ENCODE data around the gene NOS1AP. TPM values are rescaled to one million over a fixed set of nuclear protein-coding genes. Genes with fewer than 3 reads are reported as not detected.

Gene NOS1AP
- total RNA-seq, 1 experiment from 2014 or later: 5.3 TPM

DNA sequence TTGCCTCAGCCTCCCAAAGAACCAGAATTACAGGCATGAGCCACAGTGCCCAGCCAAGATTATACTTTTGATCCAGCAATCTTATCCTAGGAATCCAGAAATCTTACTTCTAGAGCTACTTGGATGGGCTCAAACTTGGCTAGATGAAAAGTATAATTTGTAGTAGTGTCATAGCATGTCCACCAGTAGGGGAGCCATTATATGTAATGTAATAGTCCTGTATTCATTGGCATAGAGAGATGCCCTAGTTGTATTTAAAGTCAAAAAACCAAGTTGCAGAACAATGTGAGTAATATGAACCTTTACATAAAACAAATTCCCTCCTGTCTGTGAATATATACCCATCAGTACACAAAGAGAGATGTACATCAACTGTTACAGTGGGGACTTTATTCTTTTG lies 83.9 kb downstream of the NOS1AP start:
- TF ChIP-seq RAD21 (IDR thresholded peaks at IDR 0.05; ENCODE audit: low read depth): no peak
- TF ChIP-seq, protein P1, sequence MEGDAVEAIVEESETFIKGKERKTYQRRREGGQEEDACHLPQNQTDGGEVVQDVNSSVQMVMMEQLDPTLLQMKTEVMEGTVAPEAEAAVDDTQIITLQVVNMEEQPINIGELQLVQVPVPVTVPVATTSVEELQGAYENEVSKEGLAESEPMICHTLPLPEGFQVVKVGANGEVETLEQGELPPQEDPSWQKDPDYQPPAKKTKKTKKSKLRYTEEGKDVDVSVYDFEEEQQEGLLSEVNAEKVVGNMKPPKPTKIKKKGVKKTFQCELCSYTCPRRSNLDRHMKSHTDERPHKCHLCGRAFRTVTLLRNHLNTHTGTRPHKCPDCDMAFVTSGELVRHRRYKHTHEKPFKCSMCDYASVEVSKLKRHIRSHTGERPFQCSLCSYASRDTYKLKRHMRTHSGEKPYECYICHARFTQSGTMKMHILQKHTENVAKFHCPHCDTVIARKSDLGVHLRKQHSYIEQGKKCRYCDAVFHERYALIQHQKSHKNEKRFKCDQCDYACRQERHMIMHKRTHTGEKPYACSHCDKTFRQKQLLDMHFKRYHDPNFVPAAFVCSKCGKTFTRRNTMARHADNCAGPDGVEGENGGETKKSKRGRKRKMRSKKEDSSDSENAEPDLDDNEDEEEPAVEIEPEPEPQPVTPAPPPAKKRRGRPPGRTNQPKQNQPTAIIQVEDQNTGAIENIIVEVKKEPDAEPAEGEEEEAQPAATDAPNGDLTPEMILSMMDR (IDR thresholded peaks at IDR 0.05 in 2 of 3, conservative IDR thresholded peaks at IDR 0.05 in 1 of 3; ENCODE audit: borderline replicate concordance in 1 of 3, insufficient read depth in 1 of 3, low read depth in 2 of 3, low read length in 2 of 3): no peak
- TF ChIP-seq ZFX (IDR thresholded peaks at IDR 0.05): no peak
- no peak for TF ChIP-seq EZH2 (IDR thresholded peaks at IDR 0.05)
- no peak for TF ChIP-seq FOSL1 (IDR thresholded peaks at IDR 0.05; ENCODE audit: low read depth)
- TF ChIP-seq CEBPB (IDR thresholded peaks at IDR 0.05; ENCODE audit: low read depth): no peak

DNA sequence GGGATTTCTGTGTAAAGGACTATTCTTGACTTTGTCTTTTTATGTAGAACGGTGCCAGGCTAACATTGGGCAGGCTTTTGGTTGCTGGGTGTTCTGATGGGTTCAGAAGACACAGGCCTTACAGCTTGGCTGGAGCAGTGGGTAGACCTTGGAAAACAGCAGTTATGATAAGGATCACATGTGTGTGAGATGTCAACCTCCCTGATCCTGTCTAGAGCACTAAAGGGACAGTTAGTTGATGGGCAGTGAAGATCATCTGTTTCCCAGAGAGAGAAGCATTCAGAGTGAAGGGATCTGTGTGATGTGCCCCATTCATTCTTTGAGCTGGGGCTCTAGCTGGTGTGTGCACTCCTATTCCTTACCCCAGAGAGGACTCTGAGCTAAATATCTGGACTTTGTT lies 88.0 kb downstream of the NOS1AP start:
- Histone ChIP-seq H3K9ac (ENCODE audit: low read length) (no peak overlapping the region), H3K27ac (ENCODE audit: low read depth, low read length) (no peak overlapping the region), H2AFZ (ENCODE audit: low read depth, low read length, poor library complexity, severe bottlenecking) (no peak overlapping the region), H3K9me2 (ENCODE audit: insufficient read depth) (no peaks in the 10 kb centered on the region), H3K4me1 (ENCODE audit: control insufficient read depth in 1 of 2, insufficient read depth in 2 of 2, low read length in 2 of 2) (peaks cover 7 to 9% of the 10 kb centered on the region in 2 experiments; a peak in 3 of 4 replicates), H3K4me3 (replicated peaks in 1 of 2; ENCODE audit: low read depth in 1 of 2, low read length in 2 of 2) (no peak overlapping the region), H4K20me1 (ENCODE audit: insufficient read depth) (no peaks in the 10 kb centered on the region), H3K36me3 (ENCODE audit: control insufficient read depth in 1 of 2, insufficient read depth in 2 of 2, low read length in 2 of 2) (no peaks in the 10 kb centered on the region), H3K9me3 (ENCODE audit: control insufficient read depth in 1 of 2, insufficient read depth in 1 of 2, low read depth in 1 of 2, low read length in 2 of 2) (no peaks in the 10 kb centered on the region), H3K4me2 (ENCODE audit: low read length) (no peak overlapping the region), H3K27me3 (ENCODE audit: insufficient read depth, low read length) (no peaks in the 10 kb centered on the region), H3K79me2 (ENCODE audit: insufficient read depth, low read length) (no peaks in the 10 kb centered on the region)
- ATAC-seq: no peak
- RAD21 ChIA-PET (ENCODE audit: low non-redundant PET in 1 of 2, low total read pairs in 2 of 2, uncharacterized antibody in 2 of 2, unreplicated experiment in 2 of 2): no interaction called here
- POLR2A ChIA-PET: interaction anchor here (2.8 kb wide), 1 partner anchor 11 kb away, joined by 11 read pairs; no protein-coding TSS in a partner anchor
- no TSS peak for BruUV-seq (replicated peaks)
- TF ChIP-seq, protein P2, sequence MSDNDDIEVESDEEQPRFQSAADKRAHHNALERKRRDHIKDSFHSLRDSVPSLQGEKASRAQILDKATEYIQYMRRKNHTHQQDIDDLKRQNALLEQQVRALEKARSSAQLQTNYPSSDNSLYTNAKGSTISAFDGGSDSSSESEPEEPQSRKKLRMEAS (IDR thresholded peaks at IDR 0.05): no peak
- no peak for TF ChIP-seq POLR2AphosphoS5 (IDR thresholded peaks at IDR 0.05; ENCODE audit: low read depth, low read length)
- TF ChIP-seq SRF (IDR thresholded peaks at IDR 0.05; ENCODE audit: low read depth): no peak
- TF ChIP-seq ELF1 (IDR thresholded peaks at IDR 0.05; ENCODE audit: borderline replicate concordance, low read depth): no peak
- no peak for TF ChIP-seq CEBPB (IDR thresholded peaks at IDR 0.05; ENCODE audit: low read depth)
- no peak for TF ChIP-seq CBX3 (IDR thresholded peaks at IDR 0.05; ENCODE audit: low read depth)
- TF ChIP-seq ZNF274 (IDR thresholded peaks at IDR 0.05; ENCODE audit: low read depth, low read length): no peak
- no peak for TF ChIP-seq EZH2phosphoT487 (IDR thresholded peaks at IDR 0.05; ENCODE audit: borderline replicate concordance)
- CTCF ChIA-PET: no interaction called here
- no peak for DNase-seq (ENCODE audit: low read depth, low spot score)
- intact Hi-C loops (cut with micrococcal nuclease): no loop called here

More for the DNA sequence above, 83.9 kb downstream of the NOS1AP start:
- H3K9me2 ChIP-seq (ENCODE audit: insufficient read depth): no peaks in the 10 kb centered on the region
- intact Hi-C loops (cut with micrococcal nuclease): no loop called here
- H3K27me3 ChIP-seq (ENCODE audit: insufficient read depth, low read length): no peaks in the 10 kb centered on the region
- no peak overlapping the region for H3K27ac ChIP-seq (ENCODE audit: low read depth, low read length)
- no peak overlapping the region for H3K9ac ChIP-seq (ENCODE audit: low read length)
- H3K9me3 ChIP-seq (ENCODE audit: control insufficient read depth in 1 of 2, insufficient read depth in 1 of 2, low read depth in 1 of 2, low read length in 2 of 2): no peaks in the 10 kb centered on the region
- no peak overlapping the region for H2AFZ ChIP-seq (ENCODE audit: low read depth, low read length, poor library complexity, severe bottlenecking)
- ChIA-PET POLR2A (no interaction called here), RAD21 (ENCODE audit: low non-redundant PET in 1 of 2, low total read pairs in 2 of 2, uncharacterized antibody in 2 of 2, unreplicated experiment in 2 of 2) (no interaction called here), CTCF (no interaction called here)
- H3K79me2 ChIP-seq (ENCODE audit: insufficient read depth, low read length): no peaks in the 10 kb centered on the region
- no peak for DNase-seq (ENCODE audit: low read depth, low spot score)
- H3K4me2 ChIP-seq (ENCODE audit: low read length): no peak overlapping the region
- peaks cover 12 to 19% of the 10 kb centered on the region in 2 experiments; a peak in 3 of 4 replicates for H3K4me1 ChIP-seq (ENCODE audit: control insufficient read depth in 1 of 2, insufficient read depth in 2 of 2, low read length in 2 of 2)
- no TSS peak for BruUV-seq (replicated peaks)
- ATAC-seq: no peak
- no peaks in the 10 kb centered on the region for H4K20me1 ChIP-seq (ENCODE audit: insufficient read depth)
- H3K4me3 ChIP-seq (replicated peaks in 1 of 2; ENCODE audit: low read depth in 1 of 2, low read length in 2 of 2): no peak overlapping the region
- no peaks in the 10 kb centered on the region for H3K36me3 ChIP-seq (ENCODE audit: control insufficient read depth in 1 of 2, insufficient read depth in 2 of 2, low read length in 2 of 2)
